DMS79 (cell line): ENCODE measurements around the gene BHLHE41.

Experiments used
- DNase-seq: peaks from one replicate; lab custom pipeline; 2025; lab: John Stamatoyannopoulos, UW

BHLHE41 gene

DNA sequence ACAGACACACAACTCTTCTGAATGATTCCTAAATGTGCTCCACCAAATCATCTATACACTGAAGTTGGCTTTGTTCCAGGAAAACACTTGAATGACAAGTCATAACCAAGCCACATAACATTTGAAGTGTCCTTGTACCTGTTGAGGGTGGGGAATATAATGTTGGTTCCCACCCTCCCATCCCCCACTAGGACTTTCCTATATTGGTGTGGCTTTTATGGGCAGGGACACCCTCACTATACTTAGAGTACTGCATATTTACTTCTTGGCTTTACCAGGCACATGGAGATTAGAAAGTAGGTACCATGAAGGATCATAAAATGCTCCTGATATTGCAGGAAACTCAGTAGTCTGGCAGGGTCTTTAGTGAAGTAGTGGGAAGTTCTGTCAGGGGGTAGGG, 9.7 kb upstream of the BHLHE41 start:
- no peak for DNase-seq

DNA sequence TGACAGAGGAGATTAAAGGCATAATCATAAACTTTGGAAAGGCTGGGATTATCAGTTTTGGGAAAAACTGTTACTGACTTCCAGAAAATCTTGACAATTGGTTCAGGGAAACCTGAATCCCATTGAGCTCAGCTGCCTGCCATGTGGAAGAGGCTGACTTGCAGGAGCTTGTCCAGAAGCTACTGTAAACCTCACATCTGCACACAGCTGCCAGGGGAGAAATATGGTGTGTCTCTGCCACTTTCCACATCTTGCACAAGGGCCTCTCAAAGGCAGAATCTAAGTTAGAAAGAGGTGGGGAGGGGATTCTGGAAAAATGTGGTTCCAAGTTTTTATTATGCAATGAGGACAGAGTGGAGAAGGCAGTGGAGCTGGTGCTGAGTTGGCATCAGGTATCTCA, 8.7 kb upstream of the BHLHE41 start:
- DNase-seq, result no peak

DNA sequence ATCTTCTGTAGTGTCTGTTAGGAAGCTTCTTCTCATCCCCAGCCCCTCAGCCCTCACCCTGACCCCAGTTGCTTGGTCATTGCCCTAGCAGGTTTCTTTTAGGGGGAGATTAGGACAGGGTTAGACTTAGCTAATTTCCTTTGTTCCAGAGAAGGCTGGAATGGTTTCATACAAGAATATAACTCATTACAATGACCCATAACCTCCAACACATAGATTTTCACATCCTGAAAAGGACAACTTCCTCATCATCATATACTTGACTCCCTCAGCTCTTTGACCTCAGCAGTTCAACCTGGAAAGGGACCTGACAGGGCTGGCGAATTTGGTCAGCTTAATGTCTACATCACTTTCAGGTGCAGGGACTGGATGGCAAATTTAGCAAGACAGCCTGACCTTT, 8.0 kb upstream of the BHLHE41 start:
- no peak for DNase-seq

DNA sequence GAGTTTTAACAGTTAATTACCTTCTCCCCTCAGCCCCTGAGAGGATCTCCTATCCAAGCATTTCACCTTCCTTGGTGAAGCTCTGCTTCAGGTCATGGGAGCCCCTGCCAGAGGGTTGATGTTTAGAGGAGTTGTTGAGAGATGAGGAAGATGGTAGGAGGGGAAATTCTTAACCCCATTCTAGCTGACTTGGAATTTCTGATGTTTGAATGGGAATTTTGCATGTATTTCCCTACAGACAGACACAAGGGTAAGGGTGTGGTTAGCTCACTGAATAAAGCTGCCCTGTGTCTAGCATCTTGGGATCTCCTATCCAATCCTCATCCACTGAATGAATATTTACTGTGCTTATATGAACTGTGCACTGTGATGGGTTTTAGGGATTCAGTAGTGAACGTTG, 7.1 kb upstream of the BHLHE41 start:
- DNase-seq, result no peak

DNA sequence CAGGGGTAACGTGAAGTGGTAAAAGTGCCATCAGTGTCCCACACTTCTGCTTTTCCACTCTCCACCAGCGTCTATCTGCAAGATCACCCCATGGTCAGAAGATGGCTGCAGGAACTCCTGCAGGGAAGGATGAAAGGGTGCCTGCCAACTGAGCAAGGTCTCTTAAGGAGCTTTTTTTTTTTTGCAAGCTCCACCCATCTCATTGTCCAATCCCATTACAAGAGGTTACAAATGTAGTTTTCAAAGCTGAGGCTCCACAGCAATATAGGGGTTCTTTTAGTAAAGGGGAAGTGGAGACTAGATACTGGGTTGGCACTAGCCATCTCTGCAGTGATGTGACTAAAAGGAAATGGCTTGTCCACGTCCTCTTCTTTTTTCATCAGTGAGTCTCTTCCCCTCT, 5.9 kb upstream of the BHLHE41 start:
- no peak for DNase-seq

DNA sequence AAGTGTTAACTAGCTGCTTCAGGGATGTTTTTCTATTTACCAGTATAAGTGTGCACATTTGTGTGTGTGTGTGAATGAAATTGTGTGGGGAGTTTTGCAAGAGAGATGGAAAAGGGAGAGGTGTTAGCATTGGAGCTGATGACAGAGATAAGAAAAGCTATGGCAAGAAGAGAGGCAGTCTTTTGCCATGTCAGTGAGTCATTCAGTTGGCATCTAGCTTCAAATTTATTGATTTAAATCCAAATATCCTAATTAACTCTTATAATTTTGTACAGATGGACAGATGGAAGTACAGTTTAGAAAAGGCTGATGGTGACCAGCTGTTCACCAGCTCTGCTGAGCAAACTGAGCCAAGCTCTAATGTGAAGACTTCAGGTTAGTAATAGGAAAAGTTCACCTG, 3.3 kb upstream of the BHLHE41 start:
- no peak for DNase-seq

DNA sequence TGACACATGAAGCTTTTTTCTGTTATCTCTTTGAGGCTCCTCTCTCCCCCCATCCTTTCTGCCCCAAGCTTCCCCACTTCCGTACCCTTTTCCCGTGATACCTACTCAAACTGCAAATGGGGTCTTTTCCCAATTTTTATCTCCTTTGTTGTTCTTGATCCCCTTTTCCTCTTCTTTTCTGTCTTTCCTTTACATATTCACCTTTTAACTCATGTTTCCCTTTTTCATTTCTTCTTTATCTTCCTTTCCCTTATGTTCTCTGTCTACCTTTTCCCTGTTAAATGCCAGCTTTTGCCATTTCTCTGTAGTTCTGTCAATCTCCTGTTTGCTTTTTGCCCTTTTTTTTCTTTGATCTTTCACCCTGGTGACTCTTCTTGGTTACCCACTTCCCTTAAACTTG, 2.6 kb upstream of the BHLHE41 start:
- DNase-seq, result no peak

DNA sequence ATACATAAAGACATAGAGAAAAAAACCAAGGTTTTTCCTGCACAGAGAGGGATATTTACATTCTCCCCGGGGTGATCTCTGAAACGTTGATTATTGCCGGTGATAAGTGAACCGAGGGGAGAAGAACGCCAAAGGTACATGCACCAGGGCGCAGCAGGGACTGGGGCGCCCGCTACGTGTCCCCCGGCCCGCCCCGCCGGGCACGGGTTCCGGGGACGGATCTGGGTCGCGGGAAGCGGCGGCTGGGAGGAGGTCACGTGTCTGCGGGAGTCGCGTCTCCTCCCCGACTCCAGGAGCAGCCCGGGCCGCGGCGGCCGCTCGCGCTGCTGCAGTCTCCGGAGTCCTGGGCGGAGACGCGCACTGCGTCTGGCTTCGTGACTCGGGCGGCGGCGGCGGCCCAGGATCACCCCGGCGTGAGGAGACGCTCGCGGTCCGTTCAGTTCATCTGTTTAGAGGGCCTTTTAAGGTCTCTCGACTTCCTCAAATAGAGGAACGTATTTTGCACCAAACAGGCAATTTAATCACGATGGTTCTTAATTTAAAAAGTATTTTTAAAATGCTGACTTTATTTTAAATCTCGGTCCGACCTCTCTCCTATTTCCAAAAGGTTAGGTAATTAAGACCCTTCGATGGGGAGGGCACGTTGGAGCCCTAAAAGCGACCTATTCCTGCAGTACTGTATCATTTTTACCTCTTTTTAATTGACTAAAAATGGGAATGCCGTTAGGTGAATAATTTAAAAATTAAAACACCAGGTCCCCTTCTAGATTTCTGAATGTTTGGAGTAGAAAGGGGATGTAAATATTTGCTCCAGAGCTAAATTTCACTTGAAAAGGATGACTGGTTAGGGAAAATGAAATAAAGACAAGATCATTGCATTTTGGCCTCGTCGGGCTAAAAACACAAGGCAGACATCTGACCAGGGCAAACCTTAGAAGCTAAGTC, 1.8 kb upstream of the BHLHE41 start:
- peak; percentile 39 for DNase-seq

DNA sequence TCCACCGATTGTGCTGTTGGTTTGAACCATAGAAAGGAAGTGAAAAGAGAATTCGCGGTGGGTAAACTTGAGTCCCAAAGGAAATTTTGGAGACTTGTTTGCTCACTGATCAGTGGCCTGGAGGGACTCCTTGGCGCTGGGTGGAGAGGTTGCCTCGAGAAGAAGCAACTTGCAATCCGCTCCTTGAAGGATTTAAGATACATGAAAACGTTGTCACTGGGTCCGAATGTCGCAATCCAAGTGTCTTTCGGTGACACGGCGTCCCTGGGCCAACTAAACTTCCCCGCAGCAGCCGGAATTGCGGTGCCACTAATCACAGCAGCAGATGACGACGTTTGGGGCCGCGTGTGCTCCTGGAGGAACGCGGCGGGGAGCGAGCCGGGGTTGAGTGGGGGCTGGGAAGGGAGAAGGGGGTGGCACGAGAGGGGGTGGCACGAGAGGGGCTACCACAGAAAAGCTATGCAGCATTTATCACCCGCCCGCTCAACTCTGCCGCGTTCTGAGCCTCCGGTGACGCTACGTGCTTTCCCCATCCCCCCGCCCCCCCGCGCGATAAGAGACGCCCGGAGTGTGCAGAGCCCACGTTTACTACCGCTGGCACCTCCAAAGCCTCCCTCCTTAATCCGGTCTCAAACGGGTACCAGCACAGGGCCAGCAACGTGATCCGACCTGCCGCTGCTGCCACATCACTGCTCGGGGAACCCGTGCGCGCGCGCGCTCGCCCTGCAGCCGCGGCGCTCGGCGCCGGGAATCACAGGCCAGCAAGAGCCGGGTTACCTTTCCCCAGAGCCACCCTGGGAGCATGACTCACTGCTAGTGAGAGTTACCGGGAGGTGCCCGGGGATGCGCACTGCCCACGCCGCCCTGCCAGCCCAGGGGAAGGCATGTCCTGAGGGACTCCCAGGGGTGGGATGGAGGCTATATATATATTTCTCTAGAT, 833 bp upstream of the BHLHE41 start:
- DNase-seq, result peak; percentile 5

DNA sequence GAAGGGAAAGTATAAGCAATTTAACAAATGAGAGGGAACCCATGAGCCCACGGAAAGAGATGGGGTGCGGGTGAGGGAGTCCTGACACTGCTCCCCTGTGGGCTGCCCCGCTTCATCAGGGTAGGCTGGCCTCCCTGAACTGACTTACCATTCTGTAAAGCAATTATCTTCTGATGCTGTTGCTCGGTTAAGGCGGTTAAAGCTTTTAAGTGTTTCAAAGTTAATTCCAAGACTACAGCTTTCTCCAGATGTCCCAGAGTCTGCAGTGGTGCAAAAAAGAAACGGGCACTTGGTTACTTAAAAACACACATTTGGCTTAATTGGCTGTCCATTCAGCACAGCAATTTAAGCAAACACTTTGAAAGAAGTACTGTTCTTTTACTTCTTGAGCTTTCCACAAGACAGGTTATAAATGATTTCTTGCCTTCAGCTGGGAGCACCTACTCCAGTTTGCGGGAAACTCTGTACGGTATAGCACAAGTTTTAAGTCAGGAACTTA, 1.3 kb downstream of the BHLHE41 start:
- DNase-seq, result no peak

DNA sequence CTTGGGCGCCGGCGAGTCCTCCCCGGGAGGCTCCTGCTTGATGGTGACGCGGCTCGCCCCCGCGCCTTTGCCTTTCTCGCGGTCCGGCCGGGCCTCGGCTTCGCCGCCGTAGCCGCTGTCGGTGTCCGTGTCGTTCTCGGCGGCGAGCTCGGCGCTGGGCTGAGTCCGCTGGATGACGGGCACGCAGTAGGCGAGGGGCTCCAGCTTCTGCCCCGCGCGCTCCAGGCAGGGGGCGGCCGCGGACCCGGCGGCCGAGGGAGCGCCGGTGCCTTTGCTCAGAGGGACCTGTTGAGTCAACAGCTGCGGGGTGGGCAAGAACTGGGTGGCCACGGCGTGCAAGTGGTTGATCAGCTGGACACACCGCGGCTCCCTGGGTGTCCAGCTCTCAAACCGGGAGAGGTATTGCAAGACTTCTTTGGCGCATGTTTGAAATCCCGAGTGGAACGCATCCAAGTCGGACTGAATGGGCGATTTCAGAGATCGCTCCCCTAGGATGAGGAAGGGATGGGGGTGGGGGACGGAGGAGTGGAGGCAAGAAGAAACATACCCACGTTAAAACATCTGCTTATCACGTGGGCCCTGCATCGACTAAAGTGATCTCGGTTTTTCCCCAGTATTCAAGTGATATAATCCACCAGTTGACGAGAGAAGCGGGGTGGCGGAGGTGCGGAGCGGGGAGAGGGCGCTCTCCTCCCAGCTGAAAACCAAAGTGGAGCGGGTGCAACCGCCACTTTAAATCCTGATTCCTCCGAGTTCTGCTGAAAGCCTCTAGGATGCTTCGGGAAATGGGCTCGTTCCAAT, 2.0 kb downstream of the BHLHE41 start:
- no peak for DNase-seq

DNA sequence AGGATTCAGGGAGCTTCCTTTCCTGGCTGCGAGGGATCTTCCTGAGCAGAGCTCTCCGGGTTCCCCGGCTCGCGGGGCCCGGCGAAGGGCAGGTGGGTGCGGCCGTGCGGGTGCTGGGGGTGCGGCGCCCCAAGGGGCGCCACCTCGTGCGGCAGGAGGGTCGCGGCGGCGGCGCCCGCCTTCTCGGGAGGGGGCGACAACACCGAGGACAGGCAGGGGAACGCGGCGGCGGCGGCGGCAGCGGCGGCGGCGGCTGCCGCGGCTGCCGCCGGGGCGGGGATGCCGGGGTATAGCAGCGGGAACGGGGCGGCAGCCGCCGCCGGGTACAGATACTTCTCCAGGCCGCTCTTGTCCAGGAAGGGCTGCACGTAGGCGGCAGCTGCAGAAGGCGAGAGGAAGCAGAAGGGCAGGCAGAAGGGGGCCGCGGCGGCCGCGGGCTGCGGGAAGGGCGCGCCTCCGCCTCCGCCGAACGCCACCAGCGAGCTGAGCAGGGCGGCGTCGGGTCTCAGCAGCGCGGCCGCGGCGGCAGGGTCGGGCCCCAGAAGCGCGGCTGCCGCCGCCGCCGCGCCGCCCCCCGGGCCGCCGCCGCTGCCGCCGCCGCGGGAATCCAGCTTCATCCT, 2.7 kb downstream of the BHLHE41 start:
- no peak for DNase-seq

DNA sequence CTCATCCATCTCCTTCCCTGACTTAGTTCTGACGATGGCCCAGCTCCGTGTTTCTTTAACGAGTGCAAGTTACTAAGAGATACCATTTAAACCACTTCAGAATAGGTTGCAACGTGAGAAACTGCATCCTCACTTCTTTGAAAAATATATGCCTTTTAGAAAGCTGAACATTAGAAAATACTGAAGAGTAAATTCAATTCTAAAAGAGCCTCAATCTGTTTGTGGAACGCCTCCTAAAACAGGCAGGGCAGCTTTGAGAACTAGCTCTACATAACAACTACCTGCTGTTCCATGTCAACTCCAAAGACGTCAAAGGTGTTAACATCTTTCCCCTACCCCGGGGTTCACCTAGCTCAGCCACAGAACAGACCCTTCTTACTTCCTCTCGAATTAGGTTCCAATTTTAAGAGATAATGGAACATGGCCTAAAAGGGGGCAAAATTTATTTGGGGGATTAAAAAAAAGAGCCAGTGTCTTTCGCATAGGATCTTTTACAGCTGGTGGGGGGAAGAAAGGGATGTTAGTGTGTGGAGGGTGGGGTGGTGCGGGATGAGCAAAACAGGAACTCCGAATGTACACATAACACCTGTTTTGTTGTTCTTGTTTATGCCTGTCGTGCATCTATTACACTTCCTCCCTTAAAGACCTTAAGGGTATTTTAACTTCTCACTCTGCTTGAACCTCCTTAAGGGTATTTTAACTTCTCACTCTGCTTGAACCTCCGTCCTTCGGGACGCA, 3.3 kb downstream of the BHLHE41 start:
- no peak for DNase-seq

DNA sequence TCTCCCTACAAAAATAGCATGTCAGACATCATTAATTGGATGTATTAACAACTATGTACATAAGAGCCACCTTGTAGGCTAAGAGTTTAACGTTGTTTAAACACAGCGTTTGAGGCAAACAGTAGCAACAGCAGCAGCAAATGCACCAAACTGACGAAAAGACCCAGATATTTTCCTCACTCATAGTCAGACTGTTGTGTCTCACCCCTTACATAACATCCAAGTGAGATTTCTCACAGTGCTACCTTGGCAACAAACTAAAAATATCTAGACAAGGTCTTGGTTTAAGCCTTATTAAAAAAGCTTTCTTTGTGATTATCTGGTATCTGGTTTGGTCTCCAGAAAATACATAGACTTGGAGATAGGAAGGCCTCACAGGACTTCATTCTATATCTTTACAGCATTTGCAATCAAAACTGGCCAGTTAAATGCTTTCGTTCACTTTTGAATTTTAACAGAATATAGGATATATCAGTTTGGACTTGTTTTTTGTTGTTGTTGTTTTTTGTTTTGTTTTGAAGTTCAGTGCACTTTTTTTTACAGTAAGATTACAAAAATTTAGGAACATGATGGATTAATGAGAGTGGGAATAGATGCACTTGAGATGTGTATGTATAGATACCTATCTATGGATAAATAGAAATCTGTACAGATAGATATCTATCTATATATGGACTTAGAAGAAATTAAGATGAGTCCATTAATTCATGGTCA, 4.1 kb downstream of the BHLHE41 start:
- no peak for DNase-seq

DNA sequence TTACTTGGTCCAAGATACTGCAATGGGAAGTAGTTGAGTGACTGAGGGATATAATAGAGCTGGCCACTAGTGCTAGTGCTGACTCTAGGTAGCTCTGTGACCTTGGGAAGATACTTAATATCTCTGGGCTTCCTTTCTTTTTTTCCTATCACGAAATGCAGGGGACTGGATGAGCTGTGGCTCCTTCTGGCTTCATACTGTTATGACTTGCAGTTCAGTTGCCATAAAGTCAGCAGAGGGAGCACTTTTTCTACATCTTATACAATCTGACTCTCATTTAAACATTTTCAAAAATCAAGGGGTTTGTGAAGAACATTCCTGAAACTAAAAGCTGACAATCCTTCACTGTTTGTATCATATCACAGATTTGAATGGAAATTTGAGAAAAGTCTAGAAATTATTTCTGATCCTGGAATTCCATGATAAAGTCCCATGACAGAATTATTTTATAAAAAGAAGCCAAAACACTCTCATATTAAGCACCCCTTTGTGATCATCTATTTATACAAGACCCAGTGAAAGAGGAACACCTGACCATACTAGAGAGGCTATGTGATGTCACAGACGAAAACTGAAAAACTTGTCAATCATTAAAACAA, 5.3 kb downstream of the BHLHE41 start:
- no peak for DNase-seq

DNA sequence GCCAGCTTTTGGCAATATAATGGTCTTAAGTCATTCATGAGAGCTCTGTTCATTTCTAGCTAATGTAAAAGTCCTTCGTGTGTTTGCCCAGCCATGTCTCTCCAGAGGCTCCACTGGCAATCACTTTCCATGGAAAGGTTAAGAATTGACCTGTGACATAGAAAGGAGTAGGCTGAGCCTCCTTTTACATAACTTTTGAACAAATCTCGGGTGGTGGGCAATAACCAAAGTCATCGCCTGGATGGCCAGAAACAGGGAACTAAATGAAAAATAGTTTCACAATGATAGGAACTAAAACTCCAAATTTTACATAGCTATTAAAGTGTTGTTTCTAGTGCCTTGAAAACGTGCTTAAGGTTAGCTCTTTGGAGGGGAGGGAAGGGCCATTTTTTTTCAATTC, 6.5 kb downstream of the BHLHE41 start:
- no peak for DNase-seq

DNA sequence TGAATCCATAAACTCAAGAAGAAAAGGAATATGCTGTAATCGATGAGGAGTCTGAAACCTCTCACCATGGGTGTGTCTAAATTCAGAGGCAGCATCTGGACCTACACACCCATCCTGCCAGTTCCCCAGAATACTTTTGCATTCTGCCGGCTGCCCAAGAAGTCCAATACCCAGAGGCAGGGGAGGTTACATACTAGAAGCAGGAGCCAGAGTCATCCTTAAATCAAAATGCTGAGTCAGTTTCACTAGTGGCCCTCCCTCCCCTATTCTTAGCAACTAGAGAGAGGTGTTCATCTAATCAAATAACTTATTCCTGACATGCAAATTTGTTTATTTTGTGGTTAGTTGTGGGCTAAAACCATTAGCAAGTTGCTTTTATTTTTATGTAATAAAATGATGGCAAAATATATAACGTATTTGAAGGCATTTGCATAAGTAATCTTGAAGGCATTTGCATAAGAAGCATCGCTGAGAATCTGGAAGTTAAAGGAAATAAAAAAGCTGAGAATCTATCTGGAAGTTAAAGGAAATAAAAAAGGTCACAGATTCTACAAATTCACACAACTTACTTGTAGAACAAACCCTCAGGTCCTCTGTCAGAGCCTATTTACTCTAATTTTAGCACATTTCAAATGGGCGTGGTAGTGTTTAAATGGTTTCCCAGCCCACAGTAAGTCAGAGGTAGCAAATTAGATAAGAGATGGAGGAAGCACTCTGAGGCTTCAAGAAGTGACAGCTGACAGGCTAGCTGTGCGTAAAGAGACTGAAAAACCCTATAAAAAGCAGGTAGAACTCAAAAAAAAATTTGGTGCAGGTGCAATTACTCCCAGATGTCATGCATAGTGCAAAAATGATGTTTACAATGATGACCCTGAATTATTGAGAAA, 7.8 kb downstream of the BHLHE41 start:
- DNase-seq, result no peak

DNA sequence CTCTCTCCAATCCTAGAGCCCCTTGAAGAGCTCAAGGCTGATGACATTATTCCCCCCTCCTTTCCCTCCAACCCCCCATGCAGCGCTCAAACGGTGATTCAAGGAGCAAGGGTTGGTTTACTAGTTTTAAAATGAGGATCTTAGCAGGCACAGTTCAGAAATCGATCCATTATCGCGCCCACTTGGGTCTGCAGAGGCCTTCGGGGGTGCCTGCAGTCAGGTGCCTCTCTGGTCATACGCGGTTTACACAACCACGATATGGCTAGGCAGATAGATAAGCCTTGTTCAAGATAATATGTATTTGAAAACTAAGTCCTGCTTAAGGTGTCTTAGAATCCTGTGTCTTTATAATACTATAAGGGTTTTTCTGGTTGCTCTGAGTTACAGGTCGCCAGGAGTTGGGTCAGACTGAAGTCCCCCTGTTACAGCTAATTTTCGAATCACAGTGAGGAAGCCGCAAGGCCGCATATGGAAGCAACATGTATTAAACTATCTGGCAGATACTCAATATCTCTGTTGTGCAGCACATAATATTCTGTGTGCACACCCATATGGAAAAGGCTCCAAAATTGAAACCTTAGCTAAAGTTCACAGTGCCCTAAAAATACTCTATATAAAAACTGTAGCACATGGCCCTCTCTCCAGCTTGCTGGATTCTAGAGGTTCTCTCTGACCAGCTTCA, 10.0 kb downstream of the BHLHE41 start:
- no peak for DNase-seq
